NCI-H2227 treated with DMSO at 0.1 percent for 48 hours (cell line): ENCODE measurements around the gene MTERF1.

Experiments
- DNase-seq: peaks from one replicate; lab custom pipeline; 2025; lab: John Stamatoyannopoulos, UW

Gene MTERF1

DNA sequence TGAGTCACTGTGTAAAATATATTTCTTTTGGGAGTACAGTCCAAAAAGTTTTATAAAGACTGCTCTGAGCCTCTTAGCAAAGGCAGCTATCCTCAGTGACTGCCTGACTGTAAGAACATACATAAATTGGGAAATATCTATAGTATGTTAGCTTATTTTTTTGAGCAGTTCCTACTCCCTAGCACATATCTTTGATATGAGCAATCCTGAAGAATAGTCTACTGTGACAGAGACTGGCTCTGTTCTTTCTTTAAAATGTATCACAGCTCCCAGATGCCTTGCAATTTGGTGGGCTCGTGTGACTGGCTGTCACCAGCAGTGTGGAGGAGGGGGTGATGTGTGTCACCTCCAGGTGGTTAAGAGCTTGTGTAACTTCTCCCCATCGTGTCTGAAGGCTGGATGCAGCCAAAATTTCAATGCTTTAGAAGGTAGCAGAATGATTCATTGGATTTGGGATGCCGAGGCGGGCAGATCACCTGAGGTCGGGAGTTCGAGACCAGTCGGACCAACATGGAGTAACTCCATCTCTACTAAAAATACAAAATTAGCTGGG lies 47.9 kb downstream of the MTERF1 start:
- DNase-seq, result no peak

DNA sequence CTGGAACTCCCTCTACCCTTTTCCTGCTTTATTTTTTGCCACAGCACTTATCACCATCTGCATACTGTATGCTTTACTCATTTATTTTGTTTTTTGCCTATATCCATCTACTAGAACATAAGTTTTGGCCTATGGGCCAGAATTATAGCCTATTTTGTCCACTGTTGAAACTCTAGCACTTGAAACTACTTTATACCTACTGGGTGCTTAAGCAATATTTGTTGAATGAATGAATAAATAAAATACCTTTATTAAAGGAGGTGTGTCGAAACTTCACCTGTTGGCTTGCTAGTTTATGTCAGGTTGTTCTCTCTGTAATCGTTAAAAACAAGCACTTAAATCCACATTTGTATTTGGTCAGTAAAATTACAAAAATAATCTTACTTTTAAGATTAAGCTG lies 53.3 kb downstream of the MTERF1 start:
- DNase-seq, result no peak

DNA sequence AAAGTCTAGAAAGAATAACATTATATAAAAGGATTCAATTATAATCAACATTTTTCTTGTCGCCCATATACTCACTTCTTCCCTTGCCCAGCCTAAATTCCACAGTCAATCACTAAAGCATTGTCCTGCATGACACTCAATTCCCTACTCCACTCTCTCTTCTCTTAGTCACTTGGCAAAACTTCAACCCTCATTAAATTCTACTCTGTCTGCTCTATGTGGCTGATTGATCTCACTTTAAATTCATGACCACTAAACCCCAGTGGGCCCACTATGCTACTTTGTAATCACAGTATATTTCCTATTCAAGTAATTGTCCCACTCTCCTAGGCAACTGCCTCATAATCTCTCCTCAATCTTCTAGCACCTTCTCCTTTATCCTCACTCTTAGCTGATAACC lies 54.1 kb downstream of the MTERF1 start:
- no peak for DNase-seq

DNA sequence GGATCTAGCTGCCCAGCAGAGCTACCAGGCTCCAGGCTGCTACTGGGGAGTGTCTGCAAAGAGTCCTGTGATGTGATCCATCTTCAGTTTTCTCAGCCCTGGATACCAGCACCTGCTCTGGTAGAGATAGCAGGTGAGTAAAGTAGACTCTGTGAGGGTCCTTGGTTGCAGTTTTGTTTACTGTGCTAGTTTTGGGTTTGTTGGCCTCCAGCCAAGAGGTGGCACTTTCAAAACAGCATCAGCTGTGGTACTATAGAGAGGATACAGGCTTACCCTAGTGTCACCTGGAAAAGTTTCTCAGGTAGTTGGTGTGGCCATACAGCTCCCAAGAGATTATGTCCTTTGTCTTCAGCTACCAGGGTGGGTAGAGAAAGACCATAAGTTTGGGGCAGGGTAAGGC lies 56.3 kb downstream of the MTERF1 start:
- DNase-seq, result no peak
